GM18909 (cell line): ENCODE data around the gene MRNIP.
A peak's percentile ranks its signal among the peaks of the same experiment; 100 is the strongest.

Experiments used
- ATAC-seq: cut with Tn5 transposase; IDR thresholded peaks from one replicate; pipeline ENCODE4 v1.9.1; 2021; ENCODE audit warnings: mild to moderate bottlenecking; ENCODE audit not compliant: unreplicated experiment, poor library complexity

MRNIP gene

GRCh38 chr5:179812135-179812825 lies 46.3 kb downstream of the MRNIP start:
- no peak for ATAC-seq

- peak; percentile 68 for ATAC-seq
These were observed 52.2 kb downstream of the MRNIP start, which contains the start of gene MGAT4B for GRCh38 chr5:179806250-179807048. Gene MGAT4B (minus strand): TSS chr5:179806866. CDS start chr5:179806583, 283 bp downstream.

GRCh38 chr5:179805529-179806249 lies 52.9 kb downstream of the MRNIP start:
- ATAC-seq: peak; percentile 18

DNA sequence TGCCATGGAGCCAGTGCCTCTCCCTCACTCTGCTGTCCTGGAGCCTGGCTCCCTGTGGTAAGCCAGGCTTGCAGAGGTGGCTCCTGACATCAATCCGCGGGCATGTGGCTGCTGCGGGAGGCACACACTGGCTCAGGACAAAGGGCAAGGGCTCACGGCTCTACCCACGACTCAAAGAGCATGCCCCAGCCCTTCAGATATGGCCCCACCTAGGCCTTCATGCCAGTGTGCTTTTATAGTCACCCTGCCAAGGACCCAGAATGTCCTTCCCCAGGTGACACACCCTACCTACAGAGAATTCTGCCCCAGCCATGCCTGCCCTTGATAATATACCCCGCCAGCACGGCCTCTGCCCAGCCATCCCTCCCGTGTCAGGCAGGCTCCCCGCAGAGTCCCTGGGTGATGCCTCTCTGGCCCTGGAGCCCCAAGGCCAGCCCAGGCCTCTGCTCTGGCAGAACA lies 53.5 kb downstream of the MRNIP start:
- ATAC-seq: no peak

DNA sequence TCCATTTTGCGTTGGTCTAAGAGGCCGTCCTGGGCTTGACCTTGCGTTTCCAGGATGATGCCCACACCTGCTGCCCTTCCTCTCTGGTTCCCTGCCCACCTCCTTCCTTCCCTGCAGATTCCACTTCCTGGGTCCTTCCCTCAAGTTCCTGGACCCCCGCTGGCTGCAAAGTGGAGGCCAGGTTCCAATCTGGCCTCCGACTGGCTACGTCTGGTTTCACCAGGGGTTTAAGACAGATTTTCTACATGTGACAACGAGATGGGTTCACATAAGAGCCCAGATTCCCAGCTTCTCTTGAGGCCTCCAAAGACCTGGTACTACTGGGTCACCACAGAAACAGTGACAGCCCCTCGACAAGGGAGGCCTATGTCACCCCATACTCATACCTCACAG lies 54.1 kb downstream of the MRNIP start:
- ATAC-seq: no peak

DNA sequence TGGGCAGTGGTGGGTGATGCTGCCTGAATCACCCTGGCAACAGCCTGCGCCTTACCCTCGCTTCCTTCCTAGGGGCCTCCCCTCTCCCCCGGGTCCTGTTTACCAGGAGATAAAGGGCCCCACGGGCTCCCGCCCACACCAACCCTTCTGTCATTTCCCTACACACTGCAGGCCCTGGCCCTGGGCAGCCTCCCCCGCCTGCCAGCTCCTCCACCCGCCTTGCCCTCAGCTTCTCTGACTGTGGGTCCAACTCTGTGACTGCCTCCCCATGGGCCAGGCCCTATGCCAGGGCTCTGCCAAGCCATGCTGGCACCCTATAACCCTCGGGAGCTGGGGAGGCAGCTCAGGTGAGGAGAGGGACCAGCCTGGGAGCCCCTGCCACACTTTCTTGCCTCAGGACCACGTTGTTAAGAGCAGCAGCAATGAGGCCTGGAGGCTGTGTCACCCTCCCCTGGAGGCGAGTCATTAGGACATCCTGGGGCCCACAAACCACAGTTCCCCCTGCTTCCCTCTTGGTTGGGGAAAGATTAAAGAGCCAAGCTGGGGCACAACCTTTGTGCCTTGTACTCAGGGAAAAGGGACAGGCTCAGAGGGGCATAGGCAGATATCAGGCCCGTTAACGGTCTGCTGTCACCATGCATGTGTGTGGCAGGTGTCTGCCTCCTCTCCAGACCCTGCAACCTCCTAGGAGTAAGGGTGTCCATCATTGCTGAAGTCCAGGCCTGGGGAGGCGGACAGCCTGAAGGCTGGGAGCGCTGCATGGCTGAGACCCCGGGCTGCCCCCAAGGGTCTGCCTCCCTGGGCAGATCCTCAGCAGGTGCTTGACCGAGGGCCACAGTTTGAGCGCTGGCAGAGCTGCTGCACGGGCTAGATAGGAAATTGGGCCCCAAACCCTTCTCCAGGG lies 54.7 kb downstream of the MRNIP start:
- no peak for ATAC-seq

GRCh38 chr5:179802950-179803562 lies 55.6 kb downstream of the MRNIP start:
- no peak for ATAC-seq

GRCh38 chr5:179802207-179802883 lies 56.3 kb downstream of the MRNIP start:
- ATAC-seq: no peak

DNA sequence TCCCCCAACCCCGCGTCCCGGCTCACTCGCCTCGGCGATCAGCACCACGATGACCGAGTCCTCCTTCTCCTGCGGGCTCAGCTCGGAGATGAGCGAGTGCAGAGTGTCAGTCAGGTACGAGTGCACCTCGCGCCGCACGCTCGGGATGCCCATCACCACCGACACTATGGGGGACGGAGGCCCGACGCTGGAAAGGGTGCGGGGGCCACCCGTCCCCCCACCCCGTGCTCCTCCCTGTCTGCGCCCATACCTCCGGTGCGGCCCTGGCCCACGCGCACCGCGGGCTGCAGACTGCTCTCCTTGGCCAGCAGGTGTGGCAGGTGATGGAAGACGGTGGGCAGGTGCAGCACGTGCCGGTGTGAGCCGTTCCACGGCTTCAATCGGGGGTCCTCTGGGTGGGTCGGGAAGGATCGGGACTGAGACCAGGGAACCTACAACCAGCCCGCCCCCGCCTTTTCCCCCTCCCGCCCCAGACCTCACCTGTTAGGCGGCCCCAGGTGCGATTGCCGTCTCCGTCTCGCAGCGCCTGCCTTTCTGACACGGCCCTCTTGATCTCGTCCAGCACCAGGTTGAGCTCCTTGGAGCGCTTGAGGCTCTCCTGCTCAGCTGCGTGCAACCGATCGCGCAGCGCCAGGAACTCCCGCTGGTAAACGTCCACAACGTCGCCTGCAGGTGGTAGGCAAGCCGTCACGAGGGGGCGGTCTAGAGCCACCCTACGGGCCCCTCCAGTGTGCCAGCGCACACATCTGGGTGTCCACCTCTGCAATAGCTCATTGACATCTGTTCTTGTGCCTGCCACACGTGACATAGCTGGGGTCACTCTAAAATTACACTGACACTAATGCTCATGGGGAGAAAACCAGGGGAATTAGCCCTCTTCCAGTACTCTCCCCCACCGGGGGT lies 57.1 kb downstream of the MRNIP start:
- peak; percentile 40 for ATAC-seq

DNA sequence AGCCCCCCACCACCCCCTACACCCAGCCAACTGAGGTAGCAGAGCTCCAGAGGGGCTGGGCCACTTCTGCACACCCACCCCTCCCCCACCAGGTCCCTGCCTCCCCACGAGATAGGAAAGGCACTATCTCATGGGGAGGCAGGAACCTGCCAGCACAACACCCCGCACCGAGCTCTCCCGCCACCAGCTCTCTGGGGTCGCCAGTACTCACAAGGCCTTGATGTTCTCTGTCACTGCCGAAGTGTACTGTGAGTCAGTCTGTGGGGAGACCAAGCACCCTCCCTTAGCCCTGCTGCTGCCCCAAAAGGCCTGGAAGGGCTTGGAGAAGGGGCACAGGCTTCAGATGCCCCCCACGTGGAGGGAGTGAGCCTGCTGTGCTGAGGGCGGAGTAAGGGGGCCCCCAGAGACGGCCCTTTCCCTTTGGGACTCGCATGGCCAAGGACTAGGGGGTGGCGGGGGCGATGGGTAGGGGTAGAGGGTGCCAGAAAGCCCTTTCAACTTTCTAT lies 57.9 kb downstream of the MRNIP start:
- no peak for ATAC-seq

DNA sequence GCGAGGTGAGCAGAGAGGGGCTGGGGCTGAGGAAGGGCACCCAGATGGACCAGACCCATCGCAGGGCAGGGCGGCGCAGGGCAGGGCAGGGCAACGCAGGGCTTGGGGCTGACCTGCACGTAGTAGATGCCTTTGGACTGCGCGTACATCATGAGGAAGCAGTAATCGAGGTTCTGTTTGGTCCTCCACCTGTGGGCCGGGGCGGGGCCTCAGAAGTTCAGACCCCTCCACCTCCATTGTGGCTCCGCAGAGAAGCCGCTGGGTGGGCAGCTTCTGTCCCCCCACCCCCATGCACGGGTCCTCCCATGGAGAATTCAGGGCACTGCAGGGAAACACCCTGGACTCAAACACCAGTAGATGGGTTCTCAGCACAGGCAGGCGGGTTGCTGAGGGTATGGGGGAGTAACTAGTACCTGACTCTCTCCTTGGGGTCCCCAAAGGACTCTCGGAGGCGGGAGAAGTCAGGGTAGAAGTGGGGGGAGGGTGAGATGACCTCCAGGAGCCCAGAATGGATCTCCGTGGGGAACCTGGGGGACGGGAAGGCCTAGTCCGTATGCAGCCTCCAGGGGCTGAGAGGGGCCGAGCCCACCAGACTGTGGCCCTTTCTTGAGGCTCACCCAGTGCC lies 58.4 kb downstream of the MRNIP start:
- ATAC-seq: no peak

DNA sequence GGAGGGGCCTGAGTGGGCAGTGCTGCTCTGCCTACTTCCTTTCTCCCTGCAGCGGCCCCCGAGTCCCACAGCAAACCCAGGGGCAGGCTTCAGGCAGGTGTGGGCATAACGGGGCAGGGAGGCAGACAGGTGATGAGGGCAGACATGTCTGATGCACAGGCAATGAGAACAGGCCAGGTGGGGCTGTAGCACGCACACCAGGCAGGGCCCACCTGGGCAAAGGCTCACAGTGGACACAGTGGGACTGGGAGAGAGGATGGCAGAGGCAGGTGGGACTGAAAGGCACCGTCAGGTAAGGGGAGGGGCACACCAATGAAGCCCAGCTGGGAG lies 59.0 kb downstream of the MRNIP start:
- no peak for ATAC-seq

GRCh38 chr5:179798771-179799643 lies 59.6 kb downstream of the MRNIP start:
- no peak for ATAC-seq

- no peak for ATAC-seq
These were observed 60.4 kb downstream of the MRNIP start for GRCh38 chr5:179798144-179798770.

DNA sequence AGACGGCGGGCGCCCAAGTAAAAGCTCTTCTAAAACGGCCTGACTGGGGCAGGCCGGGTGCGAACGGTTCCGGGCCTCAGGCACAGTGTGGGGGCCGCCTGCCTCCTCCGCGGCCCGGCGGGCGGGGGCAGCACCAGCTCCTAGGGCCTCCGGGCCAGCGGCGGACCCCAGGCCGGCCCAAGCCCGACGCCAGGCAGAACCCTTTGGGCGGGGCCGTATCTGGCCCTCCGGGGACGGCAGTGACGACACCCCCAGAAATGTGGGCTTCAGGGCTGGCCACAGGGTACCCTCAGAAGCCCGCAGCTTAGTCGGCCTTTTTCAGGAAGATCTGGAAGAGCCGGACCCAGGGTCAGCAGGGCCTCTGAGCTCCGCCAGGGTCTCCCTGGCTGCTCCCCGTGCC lies 60.9 kb downstream of the MRNIP start:
- no peak for ATAC-seq
